Measurements from ENCODE around the gene FNBP1. TPM values are rescaled to one million over a fixed set of nuclear protein-coding genes. Genes with fewer than 3 reads are reported as not detected.
A peak's percentile ranks its signal among the peaks of the same experiment; 100 is the strongest.

FNBP1 gene
- polyA plus RNA-seq, 3 donors, result 37.6 to 60.7 (median 51.4) TPM

DNA sequence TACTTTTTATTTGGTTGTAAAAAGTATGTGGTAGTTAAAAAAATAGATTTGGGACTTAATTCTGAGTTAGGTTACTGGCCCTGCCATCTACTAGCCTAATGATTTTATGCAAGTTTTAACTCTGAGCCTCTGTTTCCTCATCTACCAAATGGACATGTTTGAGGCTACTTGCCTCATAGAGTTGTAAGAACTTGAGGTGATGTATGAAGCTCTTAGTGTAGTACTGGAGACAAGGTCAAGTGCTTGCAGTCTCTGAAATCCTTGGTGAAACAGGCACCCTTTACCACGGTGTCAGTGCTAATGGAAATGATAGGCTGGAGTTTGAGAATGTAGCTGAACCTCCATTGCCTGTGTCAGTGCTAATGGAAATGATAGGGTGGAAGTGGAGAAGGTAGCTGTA lies 26.1 kb upstream of the FNBP1 start:
- peaks cover 0 to 9% of the 10 kb centered on the region in 2 donors for H3K36me3 ChIP-seq (replicated peaks in 1 of 2; ENCODE audit: control insufficient read depth in 1 of 2, insufficient read depth in 2 of 2, low read length in 2 of 2)
- Mint-ChIP-seq H3K36me3 (peaks cover 8 to 15% of the 10 kb centered on the region in 2 donors), H3K4me3 (no peak overlapping the region), H3K9me3 (no peaks in the 10 kb centered on the region), H3K27ac (peak overlapping the region; percentile 88 to 94 (median 93)), H3K4me1 (peaks cover 49% of the 10 kb centered on the region), H3K27me3 (ENCODE audit: low read depth in 3 of 3) (no peaks in the 10 kb centered on the region)
- no CpG with 5 or more reads among the region's 1 CpG for WGBS (ENCODE audit: insufficient coverage)
- H3K27ac ChIP-seq (ENCODE audit: low read depth in 1 of 2, low read length in 2 of 2), result peak overlapping the region; percentile 86 to 89
- H3K4me3 ChIP-seq (replicated peaks in 1 of 3; ENCODE audit: low read depth in 2 of 3, low read length in 3 of 3), result peak overlapping the region in 1 of 3 experiments; percentile 63
- no peaks in the 10 kb centered on the region for H3K9me3 ChIP-seq (replicated peaks in 1 of 2; ENCODE audit: control insufficient read depth in 1 of 2, insufficient read depth in 1 of 2, low read length in 2 of 2)
- H3K79me2 ChIP-seq (ENCODE audit: insufficient read depth, low read length), result peaks cover 94% of the 10 kb centered on the region
- H3K27me3 ChIP-seq (ENCODE audit: control insufficient read depth in 2 of 2, insufficient read depth in 2 of 2, low read length in 2 of 2), result no peaks in the 10 kb centered on the region
- TF ChIP-seq, protein P1, sequence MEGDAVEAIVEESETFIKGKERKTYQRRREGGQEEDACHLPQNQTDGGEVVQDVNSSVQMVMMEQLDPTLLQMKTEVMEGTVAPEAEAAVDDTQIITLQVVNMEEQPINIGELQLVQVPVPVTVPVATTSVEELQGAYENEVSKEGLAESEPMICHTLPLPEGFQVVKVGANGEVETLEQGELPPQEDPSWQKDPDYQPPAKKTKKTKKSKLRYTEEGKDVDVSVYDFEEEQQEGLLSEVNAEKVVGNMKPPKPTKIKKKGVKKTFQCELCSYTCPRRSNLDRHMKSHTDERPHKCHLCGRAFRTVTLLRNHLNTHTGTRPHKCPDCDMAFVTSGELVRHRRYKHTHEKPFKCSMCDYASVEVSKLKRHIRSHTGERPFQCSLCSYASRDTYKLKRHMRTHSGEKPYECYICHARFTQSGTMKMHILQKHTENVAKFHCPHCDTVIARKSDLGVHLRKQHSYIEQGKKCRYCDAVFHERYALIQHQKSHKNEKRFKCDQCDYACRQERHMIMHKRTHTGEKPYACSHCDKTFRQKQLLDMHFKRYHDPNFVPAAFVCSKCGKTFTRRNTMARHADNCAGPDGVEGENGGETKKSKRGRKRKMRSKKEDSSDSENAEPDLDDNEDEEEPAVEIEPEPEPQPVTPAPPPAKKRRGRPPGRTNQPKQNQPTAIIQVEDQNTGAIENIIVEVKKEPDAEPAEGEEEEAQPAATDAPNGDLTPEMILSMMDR (IDR thresholded peaks at IDR 0.05), result no peak
- DNase-seq, result peak in 1 of 3 donors; percentile 20
- peak overlapping the region; percentile 73 for H3K4me2 ChIP-seq (replicated peaks; ENCODE audit: extremely low read depth, low read length, poor library complexity, severe bottlenecking)
- intact Hi-C loops (cut with micrococcal nuclease), result no loop called here
- H3K9ac ChIP-seq (ENCODE audit: insufficient read depth, low read length, poor library complexity, severe bottlenecking), result no peak overlapping the region
- H3K4me1 ChIP-seq (ENCODE audit: control insufficient read depth in 1 of 2, insufficient read depth in 2 of 2, low read length in 2 of 2), result peaks cover 42 to 43% of the 10 kb centered on the region in 2 donors
- peaks cover 4% of the 10 kb centered on the region for H4K20me1 ChIP-seq (ENCODE audit: insufficient read depth, low read length)
- no peak overlapping the region for H2AFZ ChIP-seq (ENCODE audit: insufficient read depth, low read depth, low read length, poor library complexity, severe bottlenecking)

DNA sequence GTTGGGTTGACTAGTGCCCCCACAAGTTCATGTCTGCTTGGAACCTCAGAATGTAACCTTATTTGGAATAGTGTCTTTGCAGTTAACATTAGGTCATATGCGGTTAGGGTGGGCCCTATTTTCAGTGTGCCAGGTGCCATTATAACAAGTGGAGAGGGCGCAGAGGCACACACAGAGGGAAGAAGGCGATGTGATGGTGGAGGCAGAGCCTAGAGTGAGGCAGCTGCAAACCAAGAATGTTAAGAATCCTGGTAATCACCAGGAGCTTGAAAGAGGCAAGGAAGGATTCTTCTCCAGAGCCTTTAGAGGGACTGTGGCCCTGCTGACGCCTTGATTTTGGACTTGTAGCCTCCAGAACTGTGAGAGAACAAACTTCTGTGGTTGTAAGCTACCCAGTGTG lies 21.6 kb upstream of the FNBP1 start:
- H3K4me1 ChIP-seq (ENCODE audit: control insufficient read depth in 1 of 2, insufficient read depth in 2 of 2, low read length in 2 of 2), result peaks cover 54 to 58% of the 10 kb centered on the region in 2 donors
- H3K27ac ChIP-seq (ENCODE audit: low read depth in 1 of 2, low read length in 2 of 2), result no peak overlapping the region
- no peak overlapping the region for H2AFZ ChIP-seq (ENCODE audit: insufficient read depth, low read depth, low read length, poor library complexity, severe bottlenecking)
- H3K4me3 ChIP-seq (replicated peaks in 1 of 3; ENCODE audit: low read depth in 2 of 3, low read length in 3 of 3), result no peak overlapping the region
- no peak overlapping the region for H3K4me2 ChIP-seq (replicated peaks; ENCODE audit: extremely low read depth, low read length, poor library complexity, severe bottlenecking)
- WGBS (ENCODE audit: insufficient coverage), result 97% methylated on average over 3 of the region's 4 CpGs
- DNase-seq, result no peak
- H4K20me1 ChIP-seq (ENCODE audit: insufficient read depth, low read length), result peaks cover 18% of the 10 kb centered on the region
- H3K27me3 Mint-ChIP-seq (ENCODE audit: low read depth in 3 of 3), result no peaks in the 10 kb centered on the region
- TF ChIP-seq, protein P1 (IDR thresholded peaks at IDR 0.05), result no peak
- peaks cover 8 to 11% of the 10 kb centered on the region in 2 donors for H3K36me3 Mint-ChIP-seq
- peaks cover 46% of the 10 kb centered on the region for H3K4me1 Mint-ChIP-seq
- H3K4me3 Mint-ChIP-seq, result no peak overlapping the region
- H3K27ac Mint-ChIP-seq, result peak overlapping the region in 1 of 7 donors; percentile 48
- peaks cover 94% of the 10 kb centered on the region for H3K79me2 ChIP-seq (ENCODE audit: insufficient read depth, low read length)
- H3K9ac ChIP-seq (ENCODE audit: insufficient read depth, low read length, poor library complexity, severe bottlenecking), result no peak overlapping the region
- intact Hi-C loops (cut with micrococcal nuclease), result no loop called here
- H3K9me3 Mint-ChIP-seq, result no peaks in the 10 kb centered on the region
- H3K36me3 ChIP-seq (replicated peaks in 1 of 2; ENCODE audit: control insufficient read depth in 1 of 2, insufficient read depth in 2 of 2, low read length in 2 of 2), result peaks cover 0 to 9% of the 10 kb centered on the region in 2 donors
- no peaks in the 10 kb centered on the region for H3K9me3 ChIP-seq (replicated peaks in 1 of 2; ENCODE audit: control insufficient read depth in 1 of 2, insufficient read depth in 1 of 2, low read length in 2 of 2)
- H3K27me3 ChIP-seq (ENCODE audit: control insufficient read depth in 2 of 2, insufficient read depth in 2 of 2, low read length in 2 of 2), result no peaks in the 10 kb centered on the region
